Fibroblast of pulmonary artery (primary cell): ENCODE results near the gene TRIM47.

Experiments
- DNase-seq: peaks from one replicate; pipeline ENCODE4 v3.0.0-alpha.2; 2010; ENCODE audit warnings: low read depth
- H3K4me3 ChIP-seq: replicated peaks from 2 replicates; pipeline ENCODE4 v1.5.1; 2011; ENCODE audit warnings: low read depth, mild to moderate bottlenecking, control low read depth, low read length, moderate library complexity
- TF ChIP-seq, protein P1 (sequence below): IDR thresholded peaks from 2 replicates; pipeline ENCODE4 v1.5.1; 2011; ENCODE audit warnings: mild to moderate bottlenecking, control low read depth, low read length, inconsistent platforms; ENCODE audit errors: missing control alignments

Gene TRIM47

GRCh38 chr17:75877752-75878173, 618 bp downstream of the TRIM47 start:
- peak overlapping the region; percentile 90 for H3K4me3 ChIP-seq
- peak; percentile 73 for DNase-seq
- TF ChIP-seq, protein P1, sequence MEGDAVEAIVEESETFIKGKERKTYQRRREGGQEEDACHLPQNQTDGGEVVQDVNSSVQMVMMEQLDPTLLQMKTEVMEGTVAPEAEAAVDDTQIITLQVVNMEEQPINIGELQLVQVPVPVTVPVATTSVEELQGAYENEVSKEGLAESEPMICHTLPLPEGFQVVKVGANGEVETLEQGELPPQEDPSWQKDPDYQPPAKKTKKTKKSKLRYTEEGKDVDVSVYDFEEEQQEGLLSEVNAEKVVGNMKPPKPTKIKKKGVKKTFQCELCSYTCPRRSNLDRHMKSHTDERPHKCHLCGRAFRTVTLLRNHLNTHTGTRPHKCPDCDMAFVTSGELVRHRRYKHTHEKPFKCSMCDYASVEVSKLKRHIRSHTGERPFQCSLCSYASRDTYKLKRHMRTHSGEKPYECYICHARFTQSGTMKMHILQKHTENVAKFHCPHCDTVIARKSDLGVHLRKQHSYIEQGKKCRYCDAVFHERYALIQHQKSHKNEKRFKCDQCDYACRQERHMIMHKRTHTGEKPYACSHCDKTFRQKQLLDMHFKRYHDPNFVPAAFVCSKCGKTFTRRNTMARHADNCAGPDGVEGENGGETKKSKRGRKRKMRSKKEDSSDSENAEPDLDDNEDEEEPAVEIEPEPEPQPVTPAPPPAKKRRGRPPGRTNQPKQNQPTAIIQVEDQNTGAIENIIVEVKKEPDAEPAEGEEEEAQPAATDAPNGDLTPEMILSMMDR = peak; percentile 30

DNA sequence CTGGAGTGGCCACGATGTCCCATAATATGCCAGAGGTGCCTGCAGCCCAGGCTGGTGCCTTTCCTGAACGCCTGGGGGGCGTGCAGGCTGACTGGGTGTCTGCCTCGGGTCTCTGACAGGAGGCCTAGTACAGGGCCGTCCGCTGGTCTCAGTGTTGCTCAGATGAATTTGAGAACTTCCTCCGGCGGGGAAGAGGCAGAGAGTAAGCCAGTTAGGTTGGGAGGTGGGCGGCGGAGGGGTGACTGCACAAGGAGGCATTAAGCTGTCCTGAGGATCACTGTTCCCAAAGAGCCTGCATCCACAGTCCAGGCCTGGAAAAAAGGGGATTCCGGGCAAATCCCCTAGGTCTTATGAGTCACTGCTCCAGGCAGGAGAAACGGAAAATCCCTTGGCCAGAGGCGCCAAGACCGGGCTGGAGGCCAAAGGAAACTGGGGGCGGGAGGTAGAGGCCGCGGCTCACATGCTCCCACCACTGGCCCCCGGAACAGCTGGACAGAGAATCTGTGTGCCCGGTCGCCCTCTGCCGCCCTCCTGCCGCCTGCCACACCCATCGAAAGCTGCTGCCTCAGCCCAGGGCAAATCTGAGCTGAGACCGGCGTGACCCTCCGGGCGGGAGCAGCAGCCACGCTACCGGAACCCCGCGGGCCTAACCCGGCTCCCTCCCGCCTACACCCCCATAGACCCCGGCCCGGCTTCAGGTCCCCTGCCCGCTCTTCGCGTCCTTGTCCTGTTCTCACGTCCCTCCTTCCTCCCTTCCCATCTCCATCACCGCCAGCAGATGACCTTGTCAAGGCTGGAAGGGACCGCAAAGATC, 1.2 kb downstream of the TRIM47 start:
- peak; percentile 98 for DNase-seq
- peak overlapping the region; percentile 90 for H3K4me3 ChIP-seq
- TF ChIP-seq, protein P1 = peak; percentile 8

GRCh38 chr17:75876190-75876937, 2.0 kb downstream of the TRIM47 start:
- TF ChIP-seq, protein P1 = peak; percentile 14
- peak overlapping the region; percentile 90 for H3K4me3 ChIP-seq
- no peak for DNase-seq

DNA sequence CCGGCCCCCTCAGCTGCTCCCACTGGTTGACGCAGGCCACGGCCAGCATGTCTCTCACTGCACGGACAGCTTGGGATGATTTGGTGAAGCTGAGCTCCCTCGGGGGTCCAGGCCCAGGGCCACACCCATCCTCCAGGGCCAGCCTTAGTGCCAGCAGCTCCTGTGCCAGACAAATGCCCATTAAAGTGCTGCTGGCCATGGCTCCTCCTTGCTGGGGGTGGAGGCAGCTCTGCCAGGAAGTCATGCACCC, 2.5 kb downstream of the TRIM47 start:
- no peak for DNase-seq
- peak overlapping the region; percentile 90 for H3K4me3 ChIP-seq
- TF ChIP-seq, protein P1 = no peak

- TF ChIP-seq, protein P1 = no peak
- no peak for DNase-seq
- no peak overlapping the region for H3K4me3 ChIP-seq
Observed at GRCh38 chr17:75875182-75875939, 3.0 kb downstream of the TRIM47 start.

GRCh38 chr17:75874323-75875181, 3.8 kb downstream of the TRIM47 start:
- TF ChIP-seq, protein P1 = no peak
- no peak overlapping the region for H3K4me3 ChIP-seq
- no peak for DNase-seq
